Measurements from ENCODE around the gene CGREF1.

CGREF1 gene

GRCh38 chr2:27150639-27151230, 31.8 kb upstream of the CGREF1 start:
- Histone ChIP-seq H3K27me3 (ENCODE audit: insufficient read depth, low read length, poor library complexity) (peaks cover 2% of the 10 kb centered on the region), H3K79me2 (ENCODE audit: insufficient read depth, low read length) (no peaks in the 10 kb centered on the region), H3K9ac (ENCODE audit: low read depth, low read length) (no peak overlapping the region), H3K4me1 (ENCODE audit: insufficient read depth, low read length) (no peaks in the 10 kb centered on the region), H3K4me2 (ENCODE audit: insufficient read depth, low read length) (no peak overlapping the region), H3K9me3 (ENCODE audit: insufficient read depth, low read length, severe bottlenecking) (no peaks in the 10 kb centered on the region), H3K27ac (ENCODE audit: low read length) (no peak overlapping the region), H4K20me1 (ENCODE audit: insufficient read depth, low read length) (no peaks in the 10 kb centered on the region), H3K4me3 (ENCODE audit: low read depth in 1 of 2, low read length in 2 of 2) (no peak overlapping the region), H3K36me3 (ENCODE audit: insufficient read depth, low read length) (no peaks in the 10 kb centered on the region), H2AFZ (ENCODE audit: low read depth, low read length) (no peak overlapping the region)
- TF ChIP-seq EZH2 (IDR thresholded peaks at IDR 0.05; ENCODE audit: borderline replicate concordance, low read depth, low read length, severe bottlenecking) (no peak), CTCF (IDR thresholded peaks at IDR 0.05; ENCODE audit: borderline replicate concordance, extremely low read depth, low read length, poor library complexity, severe bottlenecking) (no peak)
- ATAC-seq (ENCODE audit: insufficient read depth, low read depth) (no peak), DNase-seq (no peak)

- H3K9me3 ChIP-seq (ENCODE audit: insufficient read depth, low read length, severe bottlenecking) = no peaks in the 10 kb centered on the region
- DNase-seq (no peak), ATAC-seq (ENCODE audit: insufficient read depth, low read depth) (no peak)
- peaks cover 2% of the 10 kb centered on the region for H3K27me3 ChIP-seq (ENCODE audit: insufficient read depth, low read length, poor library complexity)
- H3K9ac ChIP-seq (ENCODE audit: low read depth, low read length) = no peak overlapping the region
- H3K27ac ChIP-seq (ENCODE audit: low read length) = no peak overlapping the region
- TF ChIP-seq CTCF (IDR thresholded peaks at IDR 0.05; ENCODE audit: borderline replicate concordance, extremely low read depth, low read length, poor library complexity, severe bottlenecking) = no peak
- no peak for TF ChIP-seq EZH2 (IDR thresholded peaks at IDR 0.05; ENCODE audit: borderline replicate concordance, low read depth, low read length, severe bottlenecking)
- no peak overlapping the region for H3K4me3 ChIP-seq (ENCODE audit: low read depth in 1 of 2, low read length in 2 of 2)
- H3K4me2 ChIP-seq (ENCODE audit: insufficient read depth, low read length) = no peak overlapping the region
- H3K36me3 ChIP-seq (ENCODE audit: insufficient read depth, low read length) = no peaks in the 10 kb centered on the region
- H4K20me1 ChIP-seq (ENCODE audit: insufficient read depth, low read length) = no peaks in the 10 kb centered on the region
- H3K4me1 ChIP-seq (ENCODE audit: insufficient read depth, low read length) = no peaks in the 10 kb centered on the region
- H3K79me2 ChIP-seq (ENCODE audit: insufficient read depth, low read length) = no peaks in the 10 kb centered on the region
- H2AFZ ChIP-seq (ENCODE audit: low read depth, low read length) = no peak overlapping the region
Measured at GRCh38 chr2:27149570-27150405, 30.9 kb upstream of the CGREF1 start.

- peaks cover 2% of the 10 kb centered on the region for H3K27me3 ChIP-seq (ENCODE audit: insufficient read depth, low read length, poor library complexity)
- H3K9me3 ChIP-seq (ENCODE audit: insufficient read depth, low read length, severe bottlenecking) = no peaks in the 10 kb centered on the region
- TF ChIP-seq EZH2 (IDR thresholded peaks at IDR 0.05; ENCODE audit: borderline replicate concordance, low read depth, low read length, severe bottlenecking) (no peak), CTCF (IDR thresholded peaks at IDR 0.05; ENCODE audit: borderline replicate concordance, extremely low read depth, low read length, poor library complexity, severe bottlenecking) (no peak)
- H4K20me1 ChIP-seq (ENCODE audit: insufficient read depth, low read length) = no peaks in the 10 kb centered on the region
- no peak within 1 kb of the TSS for H3K9ac ChIP-seq (ENCODE audit: low read depth, low read length)
- no peak within 1 kb of the TSS for H3K4me3 ChIP-seq (ENCODE audit: low read depth in 1 of 2, low read length in 2 of 2)
- H3K4me1 ChIP-seq (ENCODE audit: insufficient read depth, low read length) = no peaks in the 10 kb centered on the region
- no peak within 1 kb of the TSS for H3K27ac ChIP-seq (ENCODE audit: low read length)
- no peak within 1 kb of the TSS for H2AFZ ChIP-seq (ENCODE audit: low read depth, low read length)
- H3K36me3 ChIP-seq (ENCODE audit: insufficient read depth, low read length) = no peaks in the 10 kb centered on the region
- ATAC-seq (ENCODE audit: insufficient read depth, low read depth) (no peak), DNase-seq (no peak)
- H3K4me2 ChIP-seq (ENCODE audit: insufficient read depth, low read length) = no peak within 1 kb of the TSS
- H3K79me2 ChIP-seq (ENCODE audit: insufficient read depth, low read length) = no peaks in the 10 kb centered on the region
Measured at GRCh38 chr2:27148801-27149439, 30.0 kb upstream of the CGREF1 start, which contains the start of gene TCF23. Gene TCF23 (plus strand): TSS chr2:27149004. CDS start chr2:27149134, 130 bp downstream.

All from DND-41 (cell line).